ENCODE measurements around the gene MYO7B.

The MYO7B gene

DNA sequence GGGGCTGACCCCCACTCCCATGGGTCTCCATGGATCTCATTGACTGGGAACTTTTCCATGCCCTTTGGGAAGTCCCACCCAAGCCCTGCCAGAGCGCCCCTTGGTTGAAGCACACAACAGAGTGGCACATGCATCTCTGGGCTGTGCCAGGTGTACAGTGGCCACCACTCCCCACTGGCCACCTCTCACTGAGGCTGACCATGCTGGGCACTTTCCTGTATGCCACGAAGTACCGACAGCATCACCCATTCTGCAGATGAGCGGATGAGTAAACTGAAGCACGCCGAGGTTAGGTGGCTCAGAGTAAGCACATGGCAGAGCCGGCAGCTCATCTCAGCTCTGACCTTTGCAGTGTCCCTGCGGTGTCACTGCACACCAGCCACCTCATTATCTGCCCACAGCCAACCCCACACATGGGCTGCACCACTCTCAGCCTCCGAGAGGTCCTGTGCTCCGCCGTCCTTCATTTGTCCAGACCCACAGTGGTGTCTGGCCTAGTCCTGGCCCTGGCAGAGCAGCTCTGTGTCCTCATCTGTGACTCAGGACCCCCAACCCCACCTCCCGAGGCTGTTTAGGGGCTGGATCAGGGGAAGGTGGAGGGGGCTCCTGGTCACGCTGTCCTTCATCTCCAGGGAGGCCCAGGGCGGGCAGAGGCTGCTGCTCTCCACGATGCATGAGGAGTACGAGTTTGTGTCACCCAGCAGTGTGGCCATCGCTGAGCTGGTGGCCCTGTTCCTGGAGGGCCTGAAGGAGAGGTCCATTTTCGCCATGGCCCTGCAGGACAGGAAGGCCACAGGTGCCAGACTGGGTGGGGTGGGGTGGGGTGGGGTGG, 92.5 kb downstream of the MYO7B start:
- no peak for DNase-seq

GRCh38 chr2:127628767-127629614, 93.5 kb downstream of the MYO7B start:
- DNase-seq, result no peak

DNA sequence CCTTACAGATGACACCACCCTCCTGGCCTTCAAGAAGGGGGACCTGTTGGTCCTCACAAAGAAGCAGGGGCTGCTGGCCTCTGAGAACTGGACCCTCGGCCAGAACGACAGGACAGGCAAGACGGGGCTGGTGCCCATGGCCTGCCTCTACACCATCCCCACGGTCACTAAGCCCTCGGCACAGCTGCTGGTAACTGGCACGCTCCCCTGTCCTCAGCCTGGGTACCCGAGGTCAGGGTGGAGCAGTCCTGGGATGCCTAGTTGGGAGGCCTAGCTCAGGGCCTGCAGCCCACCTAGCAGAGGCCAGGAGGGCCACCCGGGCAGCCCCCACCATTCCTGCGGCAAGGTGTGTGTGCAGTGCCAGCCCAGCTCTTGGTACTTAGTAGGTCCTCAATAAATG, 94.2 kb downstream of the MYO7B start:
- no peak for DNase-seq

DNA sequence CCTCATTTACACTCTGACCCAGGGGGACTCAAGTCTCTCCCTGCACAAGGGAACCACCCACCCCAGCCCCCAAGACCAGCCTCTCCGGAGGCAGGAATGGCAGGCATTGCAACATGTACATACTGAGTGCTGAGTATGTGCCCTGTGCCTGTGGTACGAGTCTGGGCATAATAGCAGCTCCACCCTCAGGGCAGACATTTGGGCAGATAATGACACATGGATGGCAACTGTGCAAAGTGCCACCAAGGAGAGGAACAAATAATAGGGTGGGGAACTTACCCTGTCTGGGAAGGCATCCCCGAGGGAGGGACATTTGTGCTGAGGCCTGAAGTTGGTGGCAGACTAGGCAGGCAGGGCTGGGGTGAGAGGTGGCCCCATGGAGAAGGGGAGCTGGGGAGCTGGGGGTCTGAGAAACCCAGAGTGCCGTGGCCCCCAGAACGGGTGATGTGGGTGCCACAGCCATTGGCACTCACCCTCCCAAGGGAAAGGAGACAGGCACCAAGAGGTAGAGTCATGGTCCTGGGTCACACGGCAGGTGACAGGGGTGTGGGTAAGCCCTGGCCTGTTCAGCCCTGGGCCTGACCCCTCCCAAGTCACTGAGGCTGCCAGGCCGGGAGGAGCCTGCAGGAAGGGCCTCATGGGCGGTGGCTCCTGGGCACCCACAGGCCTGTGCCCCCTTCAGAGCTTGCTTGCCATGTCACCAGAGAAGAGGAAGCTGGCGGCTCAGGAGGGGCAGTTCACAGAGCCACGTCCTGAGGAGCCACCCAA, 94.8 kb downstream of the MYO7B start:
- no peak for DNase-seq

- DNase-seq, result no peak
These were observed 95.5 kb downstream of the MYO7B start for GRCh38 chr2:127630864-127631540.

DNA sequence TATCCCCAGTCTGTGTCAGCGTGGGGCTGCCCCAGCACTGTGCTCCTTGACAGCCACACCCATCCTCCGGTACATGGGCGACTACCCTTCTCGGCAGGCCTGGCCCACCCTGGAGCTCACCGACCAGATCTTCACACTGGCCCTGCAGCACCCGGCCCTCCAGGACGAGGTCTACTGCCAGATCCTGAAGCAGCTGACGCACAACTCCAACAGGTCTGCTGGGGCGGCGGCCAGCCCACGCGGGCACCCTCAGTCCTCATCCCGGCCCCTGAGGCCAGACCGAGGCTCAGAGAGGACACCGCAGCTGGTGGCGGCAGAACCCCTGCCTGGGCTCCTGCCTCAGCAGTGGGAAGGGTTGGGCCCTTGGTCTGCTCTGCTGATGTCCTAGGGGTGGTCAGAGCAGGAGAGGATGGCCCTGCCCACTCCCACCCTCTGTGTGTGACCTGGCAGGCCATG, 96.1 kb downstream of the MYO7B start:
- no peak for DNase-seq

DNA sequence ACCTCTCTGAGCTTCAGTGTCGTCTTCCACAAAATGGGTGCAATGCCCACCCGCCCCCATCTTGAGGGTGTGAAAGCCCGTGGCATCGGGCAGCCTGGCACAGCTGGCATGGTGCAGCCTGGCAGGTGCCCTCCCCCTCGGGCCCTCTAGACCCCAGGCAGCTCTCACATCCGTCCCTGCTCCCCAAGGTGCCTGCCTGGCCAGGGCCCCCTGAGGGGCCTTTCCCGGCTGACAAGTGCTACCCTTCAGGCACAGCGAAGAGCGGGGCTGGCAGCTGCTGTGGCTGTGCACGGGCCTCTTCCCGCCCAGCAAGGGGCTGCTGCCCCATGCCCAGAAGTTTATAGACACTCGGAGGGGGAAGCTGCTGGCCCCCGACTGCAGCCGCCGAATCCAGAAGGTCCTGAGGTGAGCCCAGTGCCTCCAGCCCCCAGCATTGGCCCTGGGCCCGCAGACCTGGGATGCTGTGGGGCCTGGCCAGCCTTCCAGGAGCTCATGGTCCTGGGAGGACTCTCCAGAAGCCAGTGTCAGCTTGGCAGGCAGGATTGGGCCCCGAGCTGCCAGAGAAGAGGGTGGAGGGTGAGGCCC, 96.6 kb downstream of the MYO7B start:
- DNase-seq, result no peak

- DNase-seq, result no peak
These were observed 97.4 kb downstream of the MYO7B start for GRCh38 chr2:127632592-127633489.

GRCh38 chr2:127633556-127634065, 98.1 kb downstream of the MYO7B start:
- DNase-seq, result no peak

GRCh38 chr2:127634066-127634617, 98.7 kb downstream of the MYO7B start:
- no peak for DNase-seq

GRCh38 chr2:127634626-127635379, 99.3 kb downstream of the MYO7B start:
- no peak for DNase-seq

GRCh38 chr2:127635380-127636237, 100.1 kb downstream of the MYO7B start:
- DNase-seq, result no peak

GRCh38 chr2:127636248-127637235, 101.1 kb downstream of the MYO7B start:
- DNase-seq, result no peak

GRCh38 chr2:127637236-127637630, 101.8 kb downstream of the MYO7B start:
- no peak for DNase-seq

GRCh38 chr2:127637725-127638252, 102.3 kb downstream of the MYO7B start:
- DNase-seq, result peak; percentile 42

- no peak for DNase-seq
These were observed 103.1 kb downstream of the MYO7B start for GRCh38 chr2:127638361-127639110.
